GM19467 (cell line): ENCODE results near the gene LRMDA.

Experiments
- ATAC-seq: cut with Tn5 transposase; IDR thresholded peaks from one replicate; pipeline ENCODE4 v1.9.1; 2021; ENCODE audit warnings: mild to moderate bottlenecking, moderate library complexity; ENCODE audit not compliant: unreplicated experiment

The LRMDA gene

DNA sequence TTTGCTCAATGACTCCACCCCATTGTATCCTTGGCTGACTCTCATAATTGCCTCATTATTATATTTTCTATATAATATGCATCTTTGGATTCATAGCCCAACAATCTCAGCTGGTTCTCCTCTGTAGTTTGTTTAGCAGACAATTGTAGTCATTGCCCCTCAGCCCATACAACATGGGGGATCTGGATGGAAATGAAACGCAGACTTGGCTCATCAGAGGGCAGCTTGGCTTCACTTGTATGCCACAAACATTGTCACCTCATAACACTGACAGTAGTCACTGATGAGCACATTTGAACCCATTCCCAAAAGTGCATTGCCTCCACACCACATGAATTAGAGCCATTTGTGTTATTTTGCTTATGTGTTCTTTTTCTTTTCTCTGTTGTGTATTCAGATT lies 963.8 kb downstream of the LRMDA start:
- ATAC-seq: no peak

DNA sequence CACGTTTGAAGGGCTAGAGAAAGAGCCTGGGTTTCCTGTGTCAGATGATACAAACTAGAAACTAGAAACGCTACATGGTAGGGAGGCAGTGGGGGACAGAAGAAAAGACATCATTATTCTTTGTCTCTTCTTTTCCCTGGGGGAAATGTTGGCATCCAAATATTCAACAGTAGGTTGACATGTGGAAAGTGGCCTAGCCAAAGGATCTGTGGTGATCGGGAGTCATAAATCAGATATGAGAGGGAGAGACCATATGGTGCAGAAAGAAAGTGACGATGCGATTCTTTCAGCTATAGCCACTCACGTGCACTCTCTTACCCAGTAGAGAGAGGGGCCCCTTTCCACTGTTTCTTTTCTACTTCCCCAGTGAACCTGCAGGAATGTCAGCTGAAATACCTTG lies 964.7 kb downstream of the LRMDA start:
- no peak for ATAC-seq

DNA sequence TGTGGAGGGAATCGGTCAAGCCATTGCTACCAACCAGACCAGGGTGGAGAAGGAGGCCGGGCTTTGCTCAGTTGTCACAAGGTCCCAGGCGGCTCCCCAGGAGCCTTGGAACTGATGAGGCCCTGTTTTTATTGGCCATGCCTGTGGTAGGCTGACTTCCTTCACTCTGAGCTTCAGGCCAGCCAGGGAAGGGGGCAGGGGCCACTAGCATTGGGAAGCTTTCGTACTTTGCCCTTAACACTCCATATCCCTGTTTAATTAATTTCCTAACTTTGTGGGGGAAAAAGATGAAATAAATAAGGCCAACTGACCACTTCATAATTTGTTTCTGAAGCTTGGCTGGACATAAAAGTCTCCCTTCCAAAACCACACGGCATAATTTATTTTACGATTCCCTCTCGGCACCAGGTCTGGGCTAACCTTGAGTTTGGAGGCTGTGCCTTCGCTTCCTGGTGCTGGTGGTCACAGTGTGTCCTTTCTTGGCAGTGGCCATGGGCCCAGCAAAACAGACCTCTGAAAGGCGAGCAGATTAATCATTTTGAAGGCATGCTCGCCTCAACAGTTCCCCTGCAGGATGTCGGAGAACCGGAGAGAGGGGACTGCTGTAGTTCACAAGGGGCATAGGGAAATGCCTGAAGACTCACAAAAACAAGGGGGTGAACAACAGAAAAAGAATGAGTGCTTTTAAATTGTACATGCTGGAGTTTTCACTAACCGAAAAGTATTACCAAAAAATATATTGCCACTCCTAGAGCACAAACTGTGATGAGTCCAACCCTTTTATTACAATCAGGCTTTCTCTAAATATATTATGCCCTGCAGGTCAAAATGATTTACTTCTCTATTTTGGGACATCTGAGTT lies 966.0 kb downstream of the LRMDA start:
- ATAC-seq: no peak

DNA sequence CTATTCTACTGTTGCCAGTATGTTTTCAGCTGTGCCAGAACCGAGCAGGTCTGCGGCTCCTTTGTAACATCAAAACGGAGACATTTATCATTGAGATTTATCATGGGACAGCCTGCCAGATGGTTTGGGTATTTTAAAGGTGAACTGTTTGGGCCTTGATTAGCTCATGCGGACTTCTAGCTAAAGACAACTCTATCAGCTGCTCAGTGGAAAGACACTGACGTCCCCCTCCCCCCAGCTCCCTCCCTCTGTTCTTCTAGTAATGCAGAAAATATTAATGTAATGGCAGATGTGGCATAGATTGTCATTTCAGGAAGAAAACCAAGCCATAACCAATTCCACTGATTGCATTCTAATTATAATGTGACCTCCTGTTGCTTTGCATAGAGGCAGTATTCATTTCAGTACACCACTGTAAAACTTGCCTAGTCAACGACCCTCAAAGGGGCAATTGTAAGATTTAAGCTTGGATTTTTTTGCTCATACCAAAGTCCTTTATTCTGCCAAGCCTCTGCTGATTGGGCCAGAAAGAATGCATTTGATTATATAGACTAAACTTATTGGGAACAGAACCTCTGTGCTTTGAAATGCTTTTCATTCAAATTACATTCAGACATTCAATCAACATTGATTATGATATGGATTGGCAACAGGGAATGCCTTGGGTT lies 966.8 kb downstream of the LRMDA start:
- ATAC-seq: no peak

DNA sequence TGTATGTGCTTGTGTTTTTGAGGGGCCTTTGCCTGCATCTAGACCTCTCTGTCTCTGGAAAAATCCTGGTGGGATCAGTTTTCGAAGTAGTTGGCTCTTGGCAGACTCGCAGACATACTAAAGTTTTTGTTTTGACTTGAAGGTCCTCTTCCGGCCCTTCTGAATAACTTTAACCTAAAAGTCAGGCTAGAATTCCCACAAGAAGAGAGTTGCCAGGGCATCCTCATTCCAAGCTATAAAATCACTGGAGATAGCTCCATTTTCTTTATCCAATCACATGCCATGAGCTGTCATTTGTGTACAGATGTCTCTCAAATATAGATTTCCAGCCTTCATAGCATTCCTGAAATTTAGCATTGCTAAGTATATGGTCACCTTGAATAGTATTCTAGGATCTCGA lies 967.8 kb downstream of the LRMDA start:
- no peak for ATAC-seq

DNA sequence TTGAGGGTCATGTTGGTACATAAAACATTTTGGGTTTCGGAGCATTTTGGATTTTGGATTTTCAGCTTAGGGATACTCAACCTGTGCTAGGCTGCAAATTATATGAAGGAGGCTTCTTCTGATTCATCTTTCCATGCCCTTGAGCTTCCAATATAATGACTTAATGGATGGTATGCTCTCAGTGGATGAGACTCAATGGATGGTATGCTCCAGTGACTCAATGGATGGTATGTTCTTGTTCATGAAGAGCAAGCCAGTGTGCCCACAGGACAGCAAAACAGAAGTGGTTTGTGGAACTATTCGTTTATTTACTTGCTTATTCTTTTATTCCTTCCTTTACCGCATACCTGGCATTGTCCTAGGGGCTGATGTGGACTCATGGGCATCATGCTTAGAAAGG lies 969.6 kb downstream of the LRMDA start:
- no peak for ATAC-seq

DNA sequence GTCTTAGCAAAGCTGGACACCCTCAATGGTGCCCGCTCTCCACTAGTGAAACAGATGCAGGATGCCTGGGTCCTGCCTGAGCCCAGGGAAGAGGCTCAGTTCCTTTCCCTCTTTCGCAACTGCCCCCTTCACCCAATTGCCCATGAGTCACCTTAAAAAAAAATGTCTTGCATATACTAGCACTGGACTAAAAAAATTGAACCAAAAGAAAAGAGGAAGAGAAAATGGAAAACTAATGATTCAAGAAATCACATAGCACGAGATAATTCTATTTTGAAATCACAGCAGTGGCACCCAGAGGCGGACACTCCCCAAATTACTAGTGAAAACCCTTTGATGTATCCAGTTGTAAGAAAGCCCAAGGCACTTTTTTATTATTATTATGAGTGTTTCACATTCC lies 972.5 kb downstream of the LRMDA start:
- ATAC-seq: no peak

DNA sequence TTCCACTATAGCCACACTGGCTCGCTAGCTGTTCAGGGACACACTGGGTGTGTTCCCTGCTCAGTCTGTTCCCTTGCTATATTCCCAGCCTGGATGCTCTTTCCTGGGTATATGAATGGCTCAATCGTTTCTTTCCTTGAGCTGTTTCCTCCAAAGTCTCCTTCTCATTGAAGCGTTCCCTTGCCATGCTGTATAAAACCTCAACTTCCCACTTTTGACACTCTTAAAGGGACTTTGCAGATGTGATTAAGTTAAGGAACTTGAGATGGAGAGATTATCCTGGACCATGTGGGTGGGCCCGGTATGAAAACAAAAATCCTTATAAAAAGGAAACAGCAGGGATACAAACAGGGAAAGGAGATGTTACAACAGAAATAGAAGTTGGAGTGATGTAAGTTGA lies 973.1 kb downstream of the LRMDA start:
- no peak for ATAC-seq

DNA sequence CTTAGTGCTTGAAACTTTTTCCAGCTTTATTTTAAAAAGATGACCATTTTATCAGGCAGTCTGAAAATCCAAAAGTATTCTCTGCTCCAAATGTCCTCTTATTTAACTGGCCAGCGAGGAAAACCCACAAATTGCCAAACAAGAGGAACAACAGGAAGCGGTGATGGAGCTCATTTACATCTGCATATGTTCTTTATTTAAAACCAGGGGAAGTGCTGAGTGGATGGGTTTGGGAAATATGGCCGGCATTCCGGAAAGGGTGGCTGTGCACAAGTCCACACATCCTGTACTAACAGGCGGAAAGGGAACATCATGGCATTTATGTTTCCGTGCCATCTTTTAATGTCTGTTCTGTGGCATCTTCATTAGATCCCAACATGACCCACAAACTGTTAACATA lies 974.5 kb downstream of the LRMDA start:
- no peak for ATAC-seq

DNA sequence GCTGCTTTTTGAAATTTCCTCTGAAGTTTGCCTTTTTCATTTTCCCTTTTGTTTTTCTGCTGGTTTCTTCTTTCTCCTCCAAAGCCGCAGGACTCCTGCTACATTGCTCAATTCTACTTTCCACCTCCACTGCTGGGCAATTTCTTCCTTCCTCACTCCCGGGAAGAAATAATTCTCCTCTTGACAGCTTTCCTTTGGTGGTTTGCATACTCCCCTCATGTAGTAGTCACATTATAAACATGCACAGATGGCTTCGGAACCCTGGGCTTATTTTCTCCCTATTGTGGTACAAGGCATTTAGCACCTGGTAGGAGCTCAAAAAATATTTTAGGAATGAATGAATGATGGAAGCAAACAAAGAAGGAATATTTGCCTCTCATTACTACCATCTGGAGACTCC lies 977.2 kb downstream of the LRMDA start:
- ATAC-seq: no peak

DNA sequence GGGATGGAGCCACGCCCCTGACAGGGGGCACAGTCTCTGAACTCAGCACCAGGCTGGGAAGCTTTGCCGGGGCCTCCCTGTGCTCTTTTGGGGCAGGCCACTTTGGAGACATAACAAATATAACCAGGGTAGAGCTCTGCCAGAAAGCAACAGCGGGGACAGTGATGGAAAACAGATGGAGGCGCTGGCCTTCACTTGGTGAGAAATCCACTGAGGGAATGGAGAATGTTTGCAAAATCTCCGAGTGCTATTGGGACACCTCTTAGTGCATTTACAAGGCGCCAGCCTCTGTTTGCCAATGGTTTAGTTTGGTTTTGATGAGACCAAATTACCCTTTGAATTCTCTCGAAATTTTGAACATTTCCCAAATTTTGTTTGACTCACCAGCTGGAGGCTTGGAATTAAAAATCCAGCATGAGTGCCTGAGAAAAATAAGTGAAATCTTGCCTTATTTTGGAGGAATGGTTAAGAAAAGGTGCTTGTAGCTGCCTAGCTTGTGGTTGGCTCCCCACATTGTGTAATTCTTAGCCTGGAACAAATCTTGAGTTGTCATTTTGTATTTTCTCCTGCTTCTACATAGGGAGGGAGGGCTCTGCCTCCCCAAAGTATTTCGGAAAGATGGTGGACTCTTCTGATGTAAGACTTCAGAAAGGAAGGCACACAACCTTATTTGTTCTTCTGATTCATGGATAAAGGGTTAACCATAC lies 980.5 kb downstream of the LRMDA start:
- no peak for ATAC-seq

DNA sequence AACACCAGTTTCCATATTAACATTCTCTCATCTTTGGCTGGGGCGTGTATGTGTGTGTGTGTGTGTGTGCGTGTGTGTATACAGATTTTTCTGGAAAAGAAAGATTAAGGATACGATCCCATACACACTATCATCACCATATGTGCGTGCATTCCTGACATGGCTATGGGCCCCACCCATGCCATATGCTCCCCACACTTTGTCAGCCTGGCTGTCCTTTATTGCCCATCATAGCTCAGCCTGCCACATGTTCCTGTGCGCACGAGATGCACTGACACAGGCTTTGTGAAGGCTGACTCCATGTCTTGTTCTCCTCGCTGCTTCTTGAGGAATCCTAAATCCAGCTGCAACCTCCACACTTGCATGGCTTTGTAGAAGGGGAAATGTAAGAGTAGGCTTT lies 984.1 kb downstream of the LRMDA start:
- no peak for ATAC-seq

DNA sequence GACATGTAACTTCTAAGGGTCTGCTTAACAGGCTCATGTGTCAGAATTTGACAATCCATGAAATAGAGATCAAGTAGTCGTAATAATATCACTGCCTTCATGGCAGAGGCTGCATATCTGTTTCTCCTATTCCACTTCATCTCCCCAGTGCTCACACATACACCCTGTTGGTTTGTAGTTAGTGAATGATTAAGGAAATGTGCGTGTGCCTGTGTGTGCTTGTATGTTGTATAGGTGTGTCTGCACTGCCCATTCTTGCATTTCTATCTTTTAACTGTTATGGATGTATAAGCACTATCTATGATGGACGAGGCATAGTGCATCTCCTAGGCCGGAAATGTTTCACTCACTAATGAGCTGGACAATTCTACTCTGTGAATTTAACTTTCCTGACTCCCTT lies 985.2 kb downstream of the LRMDA start:
- ATAC-seq: no peak

DNA sequence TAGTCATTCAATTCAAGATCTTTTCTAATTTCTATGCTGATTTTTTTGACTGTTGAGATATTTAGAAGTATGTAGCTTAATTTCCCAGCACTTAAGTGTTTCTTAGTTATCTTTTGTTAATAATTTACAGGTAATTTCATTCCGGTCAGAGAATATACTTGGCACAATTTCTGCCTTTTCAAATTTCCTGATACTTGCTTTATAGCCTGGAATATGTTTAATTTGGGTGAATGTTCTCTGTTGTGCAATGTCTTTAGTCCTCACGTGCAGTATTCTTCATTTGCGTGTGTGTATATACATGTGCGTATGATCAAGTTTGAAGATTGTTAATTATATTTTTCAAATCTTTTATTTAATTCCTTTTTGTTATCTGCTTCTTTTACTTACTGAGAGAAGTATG lies 989.3 kb downstream of the LRMDA start:
- ATAC-seq: no peak

DNA sequence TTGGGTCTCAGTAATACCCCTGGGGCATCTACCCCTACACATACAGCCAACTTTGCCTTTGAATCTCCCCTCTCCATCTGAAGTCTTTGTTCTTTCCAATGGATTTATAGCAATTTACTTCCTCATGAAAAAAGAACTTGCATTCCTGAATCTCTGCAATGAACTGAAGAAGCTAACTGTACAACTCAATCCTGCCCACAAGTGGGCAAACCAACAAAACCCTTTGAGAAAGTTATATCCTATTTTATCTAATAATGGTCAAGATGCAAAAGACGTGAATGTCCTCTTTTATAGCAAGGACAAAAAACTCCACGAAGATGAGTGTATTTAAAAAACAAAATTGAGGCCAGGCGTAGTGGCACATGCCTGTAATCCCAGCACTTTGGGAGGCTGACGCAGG lies 991.3 kb downstream of the LRMDA start:
- no peak for ATAC-seq

DNA sequence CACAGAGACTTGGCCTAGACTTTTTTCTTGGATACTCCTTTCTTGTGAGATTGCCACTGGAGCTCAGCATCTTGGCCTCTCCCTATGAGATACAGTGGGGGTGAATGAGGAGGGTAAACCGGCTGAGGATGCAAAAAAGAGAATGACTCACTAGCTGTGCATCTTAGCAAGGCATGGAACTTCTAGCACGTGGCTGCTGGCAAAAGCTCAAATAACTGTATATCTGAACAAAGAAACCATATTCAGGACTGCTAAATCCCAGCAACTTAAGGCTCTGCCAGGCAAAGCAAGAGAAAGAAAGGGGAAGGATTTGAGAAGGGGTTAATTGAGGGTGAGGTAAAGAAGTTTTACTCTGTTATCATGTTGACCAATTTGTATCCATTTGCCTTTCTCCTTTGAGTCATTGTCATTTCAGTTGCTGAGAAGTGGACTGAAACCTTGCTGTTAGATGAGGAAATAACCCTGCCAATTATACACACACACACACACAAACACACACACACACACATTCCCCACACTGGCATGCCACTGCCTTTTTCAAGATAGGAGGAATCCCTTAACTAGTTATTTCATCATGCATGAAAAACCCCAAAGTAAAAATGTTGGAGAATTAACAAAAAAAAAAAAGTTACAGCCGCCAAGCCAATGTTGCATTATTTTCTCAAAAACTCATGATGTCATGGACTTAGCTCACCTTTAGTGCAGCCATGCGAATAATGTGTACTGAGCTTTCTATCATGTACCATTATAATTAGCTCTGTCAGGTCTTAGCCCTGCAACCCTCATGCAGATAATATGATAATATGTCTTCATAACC lies 997.3 kb downstream of the LRMDA start:
- no peak for ATAC-seq

DNA sequence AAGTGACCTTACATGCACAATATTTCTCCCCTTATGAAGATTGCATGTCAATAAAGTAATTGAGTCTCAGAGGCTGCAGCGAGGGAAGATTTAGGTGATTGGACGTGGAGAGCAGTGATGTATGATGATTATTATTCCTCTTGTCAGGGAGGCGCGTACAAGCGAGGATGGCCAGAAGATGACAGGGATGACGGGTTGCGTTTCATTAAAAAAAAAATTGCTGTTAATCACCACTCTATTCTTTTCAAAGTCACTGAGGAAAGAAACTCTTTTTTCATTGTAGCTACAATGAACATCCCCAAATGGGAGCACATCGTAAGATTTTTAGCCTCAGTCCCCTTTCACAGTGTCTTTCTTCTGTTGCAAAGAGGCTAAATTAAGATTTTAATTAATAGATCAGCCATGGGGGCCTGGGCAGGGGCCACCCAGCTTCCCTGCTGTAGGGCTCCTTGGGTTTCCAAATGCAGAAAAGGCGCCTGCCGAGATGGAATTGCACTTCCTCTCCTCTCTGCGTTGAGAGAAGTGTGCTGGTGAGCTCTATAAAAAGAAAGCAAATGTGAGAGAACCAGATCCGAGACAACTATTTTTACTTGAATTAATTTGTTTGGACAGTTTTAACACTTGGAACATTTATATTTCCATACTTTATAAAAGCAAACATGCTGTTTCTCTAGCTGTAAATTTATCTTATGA lies 998.1 kb downstream of the LRMDA start:
- ATAC-seq: no peak

DNA sequence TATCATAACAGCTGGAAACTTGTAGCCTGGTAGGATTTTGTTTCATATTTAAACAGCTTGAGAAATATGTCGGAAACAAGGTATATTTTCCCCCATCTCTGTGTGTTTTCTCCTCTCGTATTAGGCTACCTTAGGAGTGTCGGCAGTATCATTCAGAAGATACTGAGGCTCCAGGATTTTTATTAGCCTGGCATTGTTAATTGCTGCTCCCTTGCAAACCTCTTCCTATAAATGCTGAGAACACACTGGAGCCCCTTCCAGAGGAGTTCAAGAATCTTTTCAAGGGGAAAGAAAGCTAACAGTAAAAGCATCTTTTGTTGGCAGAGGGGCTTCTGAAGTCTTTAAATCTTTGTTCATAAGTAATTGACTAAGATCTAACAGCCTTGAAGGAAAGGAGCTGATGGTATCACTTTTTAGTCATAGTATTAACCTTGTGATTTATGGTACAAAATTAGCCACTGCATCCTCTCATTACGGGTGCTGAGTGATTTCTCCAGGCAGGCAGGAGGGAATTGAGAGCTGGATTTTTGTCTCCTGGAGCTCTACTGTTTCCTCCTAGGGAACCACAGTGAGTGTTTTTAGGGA lies 998.7 kb downstream of the LRMDA start:
- ATAC-seq: no peak

DNA sequence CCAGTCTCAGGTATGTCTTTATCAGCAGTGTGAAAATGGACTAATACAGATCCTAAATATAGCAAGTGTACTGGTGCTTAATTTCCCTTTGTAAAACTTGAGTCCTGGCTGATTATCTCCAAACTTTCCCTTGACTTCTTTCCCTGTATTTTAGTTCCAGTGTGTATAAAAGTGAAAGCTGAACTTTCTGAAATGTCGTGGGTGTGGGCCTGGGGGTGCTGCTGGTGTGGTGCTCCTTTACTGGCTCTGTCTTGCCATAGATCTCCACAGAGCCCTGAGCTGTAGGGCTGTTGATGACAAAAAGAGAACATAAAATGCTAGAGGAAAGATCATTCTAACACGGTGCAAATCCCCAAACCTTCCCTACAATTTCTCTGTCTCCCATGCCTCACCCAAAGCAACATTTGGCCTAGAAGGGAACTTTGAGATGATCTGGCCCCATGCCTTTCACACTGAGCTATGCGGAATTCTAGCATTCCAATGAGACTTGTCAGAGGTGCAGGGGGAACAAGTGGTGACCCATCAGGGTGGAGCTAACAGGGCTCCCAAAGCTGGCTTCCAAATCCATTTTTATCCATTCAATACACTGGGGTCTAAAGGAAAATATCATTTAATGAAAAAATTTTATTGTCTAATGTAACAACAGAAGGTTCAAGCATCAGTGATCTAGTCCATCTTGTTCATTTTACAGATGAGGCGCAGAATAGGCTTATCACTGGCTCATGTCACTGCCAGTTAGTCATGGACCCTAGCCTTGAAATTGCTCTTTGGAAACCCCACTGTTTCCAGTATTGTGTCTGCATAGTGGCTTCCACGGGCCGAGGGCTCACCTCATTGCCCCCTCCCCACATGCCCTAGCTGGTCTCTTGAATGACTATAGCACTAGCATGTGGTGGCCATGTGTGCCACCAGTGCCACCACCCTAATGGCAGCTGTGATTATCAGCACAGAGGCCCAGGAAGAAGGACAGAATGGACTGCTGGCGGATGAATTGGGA lies 1000.9 kb downstream of the LRMDA start:
- ATAC-seq: no peak
